ENCODE results near the gene LTB4R2.

The LTB4R2 gene

DNA sequence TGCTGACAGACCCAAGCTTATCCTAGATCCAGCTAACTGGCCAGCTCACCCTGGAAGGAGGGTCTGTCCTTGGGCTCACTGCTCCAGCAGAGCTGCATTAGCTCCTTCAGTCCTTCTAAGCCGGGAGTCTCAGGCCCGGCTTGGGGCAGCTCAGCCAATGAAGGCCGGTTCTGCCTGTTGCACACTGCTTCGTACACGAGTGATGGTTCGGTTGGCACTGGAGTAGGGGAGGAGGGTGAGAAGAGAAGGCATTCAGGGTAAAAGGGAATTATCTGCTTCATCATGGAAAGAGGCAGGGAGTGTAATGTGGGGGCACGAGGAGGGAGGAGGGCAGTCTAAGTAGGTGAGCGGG, 27.9 kb downstream of the LTB4R2 start:
- no peak overlapping the region for H3K27ac ChIP-seq
- TF ChIP-seq ZFX (IDR thresholded peaks at IDR 0.05; ENCODE audit: borderline replicate concordance) (no peak), CTCF (IDR thresholded peaks at IDR 0.05) (no peak)

DNA sequence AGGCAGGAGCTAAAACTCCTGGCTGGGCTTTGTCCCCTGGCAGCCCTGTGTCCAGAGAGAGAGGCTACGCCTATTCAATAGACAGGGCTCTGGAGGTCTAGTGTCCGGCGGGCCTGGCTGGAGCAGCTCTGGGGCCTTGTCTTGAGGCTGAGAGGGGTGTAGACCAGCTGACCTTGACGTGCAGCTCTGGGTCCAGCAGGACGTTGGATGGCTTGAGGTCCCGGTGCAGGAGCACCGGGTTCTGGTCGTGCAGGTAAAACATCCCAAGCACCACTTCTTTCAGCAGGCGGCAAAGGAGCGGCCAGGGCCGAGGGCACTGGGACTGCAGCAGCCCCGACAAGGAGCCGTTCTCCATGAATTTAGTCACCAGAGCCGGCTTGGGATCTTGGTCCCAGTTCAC, 28.9 kb downstream of the LTB4R2 start:
- TF ChIP-seq ZFX (IDR thresholded peaks at IDR 0.05; ENCODE audit: borderline replicate concordance) (no peak), CTCF (IDR thresholded peaks at IDR 0.05) (no peak)
- no peak overlapping the region for H3K27ac ChIP-seq

DNA sequence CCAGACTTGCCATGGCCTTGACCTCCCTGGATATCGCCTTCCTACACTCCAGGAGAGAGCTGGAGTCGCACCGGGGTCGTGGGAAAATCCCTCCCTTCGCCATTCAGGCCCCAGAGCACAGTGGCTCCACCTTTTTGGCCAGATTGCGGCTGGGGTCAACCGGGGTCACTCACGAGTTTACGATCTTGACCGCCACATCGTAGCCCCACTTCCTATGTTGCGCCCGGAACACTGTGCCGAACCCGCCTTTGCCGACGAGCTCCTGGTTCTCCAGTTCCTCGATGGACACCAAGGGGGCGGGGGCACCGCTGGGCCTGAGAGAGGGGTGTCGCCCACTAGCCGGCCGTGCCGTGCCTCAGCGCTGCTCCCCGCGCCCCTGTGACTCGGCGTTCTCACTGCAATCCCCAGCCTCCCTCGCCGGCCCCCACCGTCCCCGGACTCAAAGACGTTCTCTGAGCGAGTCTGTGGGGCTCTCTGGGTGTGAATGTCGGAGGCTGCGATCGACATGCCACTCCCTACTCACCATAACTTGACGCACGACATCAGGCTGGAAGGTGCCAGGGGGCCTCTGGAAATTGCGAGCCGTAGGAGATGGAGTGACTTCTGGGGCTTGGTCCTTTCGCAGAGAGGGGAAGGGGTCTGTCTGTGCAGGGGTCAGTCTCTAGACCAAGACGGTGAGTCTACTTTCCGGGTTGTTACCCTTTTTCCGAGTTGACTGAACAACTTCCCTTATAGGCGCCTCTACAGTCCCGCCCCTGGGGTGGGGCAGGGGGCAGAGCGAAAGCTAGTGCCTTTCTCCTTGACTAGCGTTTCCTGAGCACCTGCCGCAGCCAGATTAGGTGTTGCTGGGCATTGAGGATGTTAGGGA, 29.6 kb downstream of the LTB4R2 start, which contains the start of gene RIPK3:
RIPK3 (minus strand) TSS at position 708 of the 868 bp plus-strand sequence; CDS start at position 543, 165 bp downstream.
- no peak within 1 kb of the TSS for H3K27ac ChIP-seq
- TF ChIP-seq ZFX (IDR thresholded peaks at IDR 0.05; ENCODE audit: borderline replicate concordance) (no peak), CTCF (IDR thresholded peaks at IDR 0.05) (no peak)

- TF ChIP-seq CTCF (IDR thresholded peaks at IDR 0.05) (no peak), ZFX (IDR thresholded peaks at IDR 0.05; ENCODE audit: borderline replicate concordance) (no peak)
- H3K27ac ChIP-seq: no peak overlapping the region
Measured at GRCh38 chr14:24340606-24341005, 30.7 kb downstream of the LTB4R2 start.

GRCh38 chr14:24342889-24343288, 32.9 kb downstream of the LTB4R2 start:
- TF ChIP-seq ZFX (IDR thresholded peaks at IDR 0.05; ENCODE audit: borderline replicate concordance) (no peak), CTCF (IDR thresholded peaks at IDR 0.05) (no peak)
- H3K27ac ChIP-seq: no peak overlapping the region

- no peak for TF ChIP-seq ZFX (IDR thresholded peaks at IDR 0.05; ENCODE audit: borderline replicate concordance)
- no peak for TF ChIP-seq CTCF (IDR thresholded peaks at IDR 0.05)
- H3K27ac ChIP-seq: no peak overlapping the region
Measured at GRCh38 chr14:24343795-24344660, 34.1 kb downstream of the LTB4R2 start.

All from 22Rv1 (cell line).